ENCODE measurements around the gene MPPED1.
A peak's percentile ranks its signal among the peaks of the same experiment; 100 is the strongest.

MPPED1 gene

GRCh38 chr22:43411869-43412807 is at the start of gene MPPED1:
MPPED1 (plus strand) TSS chr22:43412014; CDS start chr22:43424986, 12,972 bp downstream.
- peak in 1 of 2 experiments; percentile 19 for DNase-seq

GRCh38 chr22:43363315-43364168 is 48.3 kb upstream of the MPPED1 start:
- DNase-seq = no peak

GRCh38 chr22:43364169-43364435 is 47.7 kb upstream of the MPPED1 start:
- DNase-seq = no peak

GRCh38 chr22:43365715-43366440 is 45.9 kb upstream of the MPPED1 start:
- no peak for DNase-seq

GRCh38 chr22:43370036-43370435 is 41.8 kb upstream of the MPPED1 start:
- DNase-seq = no peak

- no peak for DNase-seq
Measured at GRCh38 chr22:43375951-43376455, 35.8 kb upstream of the MPPED1 start.

- DNase-seq = no peak
Measured at GRCh38 chr22:43376765-43377547, 34.9 kb upstream of the MPPED1 start.

- no peak for DNase-seq
Measured at GRCh38 chr22:43377548-43377895, 34.3 kb upstream of the MPPED1 start.

GRCh38 chr22:43377896-43378704 is 33.7 kb upstream of the MPPED1 start:
- no peak for DNase-seq

GRCh38 chr22:43381693-43382092 is 30.1 kb upstream of the MPPED1 start:
- peak in 1 of 2 experiments; percentile 19 for DNase-seq

GRCh38 chr22:43384863-43385262 is 27.0 kb upstream of the MPPED1 start:
- no peak for DNase-seq

GRCh38 chr22:43385770-43386641 is 25.8 kb upstream of the MPPED1 start:
- DNase-seq = peak; percentile 57 to 75

- DNase-seq = no peak
Measured at GRCh38 chr22:43387815-43388214, 24.0 kb upstream of the MPPED1 start.

- DNase-seq = peak; percentile 70 to 89
Measured at GRCh38 chr22:43388420-43388851, 23.4 kb upstream of the MPPED1 start.

GRCh38 chr22:43389227-43389836 is 22.5 kb upstream of the MPPED1 start:
- DNase-seq = peak; percentile 98 to 99

GRCh38 chr22:43390166-43390565 is 21.6 kb upstream of the MPPED1 start:
- no peak for DNase-seq

GRCh38 chr22:43390872-43391271 is 20.9 kb upstream of the MPPED1 start:
- DNase-seq = no peak

- DNase-seq = no peak
Measured at GRCh38 chr22:43391306-43391705, 20.5 kb upstream of the MPPED1 start.

- DNase-seq = peak; percentile 71 to 91
Measured at GRCh38 chr22:43392385-43392989, 19.3 kb upstream of the MPPED1 start.
